Liver (tissue), 9 donors: ENCODE results near the gene RNF13. TPM values are rescaled to one million over a fixed set of nuclear protein-coding genes. Genes with fewer than 3 reads are reported as not detected.

Source experiments
- DNase-seq: peaks from one replicate; pipeline ENCODE4 v3.0.0-alpha.2; 2017; ENCODE audit warnings: low spot score
- H3K27ac ChIP-seq, 2 donors: one replicate each; pipeline ENCODE4 v1.7.0; 2013; ENCODE audit warnings: inconsistent platforms in 2 of 2, low read length in 2 of 2, control low read depth in 1 of 2, low read depth in 1 of 2, mild to moderate bottlenecking in 1 of 2
- H3K27me3 ChIP-seq, 4 donors: one replicate each; pipeline versions ENCODE4 v1.6.1 to v1.7.0; 2013; ENCODE audit warnings: low read length in 3 of 4, inconsistent platforms in 1 of 4, mild to moderate bottlenecking in 1 of 4, moderate library complexity in 1 of 4; ENCODE audit not compliant: control insufficient read depth in 4 of 4, insufficient read depth in 4 of 4
- H3K36me3 ChIP-seq, 4 donors: one replicate each; pipeline versions ENCODE4 v1.6.1 to v1.7.0; 2013; ENCODE audit warnings: low read length in 3 of 4, mild to moderate bottlenecking in 3 of 4, low read depth in 1 of 4, moderate library complexity in 1 of 4; ENCODE audit not compliant: control insufficient read depth in 4 of 4, insufficient read depth in 3 of 4
- H3K4me1 ChIP-seq, 4 donors: one replicate each; pipeline versions ENCODE4 v1.6.1 to v1.7.0; 2013; ENCODE audit warnings: low read length in 3 of 4, mild to moderate bottlenecking in 3 of 4, moderate library complexity in 1 of 4; ENCODE audit not compliant: control insufficient read depth in 4 of 4, insufficient read depth in 4 of 4
- H3K4me3 ChIP-seq, 3 donors: one replicate each; pipeline versions ENCODE4 v1.6.1 to v1.7.0; 2013; ENCODE audit warnings: low read length in 3 of 3, control low read depth in 1 of 3, low read depth in 1 of 3, mild to moderate bottlenecking in 1 of 3
- H3K9ac ChIP-seq, 2 donors: one replicate each; pipeline ENCODE4 v1.7.0; 2013; ENCODE audit warnings: low read length in 2 of 2, mild to moderate bottlenecking in 2 of 2, moderate library complexity in 2 of 2, control low read depth in 1 of 2, low read depth in 1 of 2
- H3K9me3 ChIP-seq, 4 donors: one replicate each; pipeline versions ENCODE4 v1.6.1 to v1.7.0; 2013; ENCODE audit warnings: low read length in 3 of 4; ENCODE audit not compliant: control insufficient read depth in 4 of 4
- CTCF ChIP-seq: fragments of 150-350 bp; IDR thresholded peaks from 2 replicates; pipeline ENCODE4 v1.5.1; 2017; ENCODE audit warnings: improper control_type of control experiment, low read depth, low read length; ENCODE audit not compliant: missing input control
- EGR1 ChIP-seq, 2 donors: IDR thresholded peaks; 2 replicates each; pipeline ENCODE4 v1.6.1; 2016 to 2018; ENCODE audit warnings: antibody characterized with exemption in 2 of 2, low read depth in 2 of 2
- FOXA1 ChIP-seq: IDR thresholded peaks from 2 replicates; pipeline ENCODE4 v1.6.1; 2016; ENCODE audit warnings: antibody characterized with exemption
- GABPA ChIP-seq, 2 donors: IDR thresholded peaks in 1 of 2; conservative IDR thresholded peaks in 1 of 2; 2 replicates each; pipeline ENCODE4 v1.6.1; 2016; ENCODE audit warnings: antibody characterized with exemption in 2 of 2, mild to moderate bottlenecking in 1 of 2, moderate library complexity in 1 of 2
- HNF4G ChIP-seq: IDR thresholded peaks from 2 replicates; pipeline ENCODE4 v1.6.1; 2016; ENCODE audit warnings: antibody characterized with exemption
- NR2F2 ChIP-seq: IDR thresholded peaks from 2 replicates; pipeline ENCODE4 v1.6.1; 2016; ENCODE audit warnings: antibody characterized with exemption
- RAD21 ChIP-seq, 2 donors: IDR thresholded peaks; 2 replicates each; pipeline ENCODE4 v1.6.1; 2016; ENCODE audit warnings: antibody characterized with exemption in 2 of 2, mild to moderate bottlenecking in 2 of 2
- REST ChIP-seq: IDR thresholded peaks from 2 replicates; pipeline ENCODE4 v1.6.1; 2016; ENCODE audit warnings: antibody characterized with exemption, mild to moderate bottlenecking
- WGBS: extraction: QIAGEN DNeasy Blood & Tissue Kit; methylation state at CpG from one replicate; pipeline ENCODE4 v1.1.7; 2013; 5-methylcytosine and 5-hydroxymethylcytosine counted together
- polyA plus RNA-seq, 2 donors: library from polyadenylated mRNA; stranded (reverse) in 1 of 2; unstranded in 1 of 2; fragments of 200-250 nt in 1 of 2; fragments of >200 nt in 1 of 2; fragmentation: Nextera tagmentation in 1 of 2; extraction: Ambion mirVana in 1 of 2; gene quantifications; one replicate each; pipeline versions ENCODE4 v1.2.1 to v1.2.3, GENCODE V29; 2013 to 2015
- total RNA-seq, 2 donors: library from RNA; depleted of rRNA; stranded (reverse); fragments of >200 nt; gene quantifications; one replicate each; pipeline ENCODE4 v1.2.3, GENCODE V29; 2014
- donor health status: healthy.
- donor health status: healthy.
- donor health status: healthy.
- donor health status: healthy.
- donor health status: healthy.

Gene RNF13
- total and polyA plus RNA-seq, 4 donors, result 31.3 to 70.5 (median 59.9) TPM

- Histone ChIP-seq H3K27ac (no peak overlapping the region), H3K9me3 (no peaks in the 10 kb centered on the region), H3K4me1 (peaks cover 2 to 19% (median 5%) of the 10 kb centered on the region in 4 donors), H3K9ac (no peak overlapping the region), H3K4me3 (no peak overlapping the region), H3K27me3 (no peaks in the 10 kb centered on the region), H3K36me3 (no peaks in the 10 kb centered on the region)
- DNase-seq, result no peak
- TF ChIP-seq EGR1 (IDR thresholded peaks at IDR 0.05; ENCODE audit: low read depth in 2 of 2) (no peak), REST (no peak), GABPA (IDR thresholded peaks at IDR 0.05 in 1 of 2, conservative IDR thresholded peaks at IDR 0.05 in 1 of 2) (no peak), HNF4G (no peak), RAD21 (IDR thresholded peaks at IDR 0.05) (no peak), CTCF (no peak)
- 81% methylated on average over 1 of the region's 1 CpG for WGBS
Measured at GRCh38 chr3:149819432-149819831, 6.4 kb downstream of the RNF13 start.

- 84% methylated on average over 4 of the region's 4 CpGs for WGBS
- peaks cover 0 to 12% (median under 1%) of the 10 kb centered on the region in 4 donors for H3K4me1 ChIP-seq
- TF ChIP-seq NR2F2, result no peak
Measured at GRCh38 chr3:149820183-149820582, 7.2 kb downstream of the RNF13 start.

GRCh38 chr3:149826636-149827035 is 13.6 kb downstream of the RNF13 start:
- Histone ChIP-seq H3K9me3 (peaks cover 2 to 7% (median 5%) of the 10 kb centered on the region in 4 donors), H3K27ac (no peak overlapping the region), H3K36me3 (no peaks in the 10 kb centered on the region), H3K4me1 (peaks cover 0 to 4% (median 0%) of the 10 kb centered on the region in 4 donors), H3K27me3 (no peaks in the 10 kb centered on the region), H3K4me3 (no peak overlapping the region), H3K9ac (no peak overlapping the region)
- no peak for DNase-seq
- 90% methylated on average over 3 of the region's 3 CpGs for WGBS
- TF ChIP-seq NR2F2, result no peak
- no peak for TF ChIP-seq FOXA1
- TF ChIP-seq CTCF, result no peak

More at GRCh38 chr3:149820183-149820582, 7.2 kb downstream of the RNF13 start:
- H3K9ac ChIP-seq, result no peak overlapping the region
- no peak overlapping the region for H3K4me3 ChIP-seq
- H3K27me3 ChIP-seq, result no peaks in the 10 kb centered on the region
- no peaks in the 10 kb centered on the region for H3K9me3 ChIP-seq
- DNase-seq, result no peak
- no peaks in the 10 kb centered on the region for H3K36me3 ChIP-seq
- no peak overlapping the region for H3K27ac ChIP-seq
